ENCODE data around the gene FBXO21.

DNA sequence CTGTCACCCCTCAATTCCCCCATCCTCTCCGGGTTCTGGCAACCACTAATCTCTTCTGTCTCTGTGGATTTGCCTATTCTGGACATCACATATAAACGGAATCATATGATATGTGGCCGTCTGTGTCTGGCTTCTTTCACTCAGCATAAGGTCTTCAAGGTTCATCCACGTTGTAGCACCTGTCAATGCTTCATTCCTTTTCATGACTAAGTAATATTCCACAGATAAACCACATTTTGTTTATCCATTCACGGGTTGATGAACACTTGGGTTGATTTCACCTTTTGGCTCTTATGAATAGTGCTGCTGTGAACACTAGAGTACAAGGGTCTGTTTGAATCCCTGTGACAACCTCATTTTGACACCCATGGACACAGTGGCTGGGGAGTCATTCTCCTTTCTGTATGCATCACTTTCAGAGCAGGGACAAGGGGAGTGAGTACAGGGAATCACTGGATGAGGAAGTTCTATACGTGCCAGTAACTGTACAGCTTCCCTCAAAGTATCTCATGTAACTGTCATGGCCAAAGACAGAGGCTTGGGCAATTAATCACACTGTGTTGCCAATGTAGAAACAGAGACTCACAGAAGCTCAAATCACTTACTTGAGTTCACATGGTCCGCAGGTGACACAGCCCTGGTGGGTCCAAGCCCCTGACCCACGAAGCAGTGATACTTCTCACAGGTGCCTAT, 80.2 kb downstream of the FBXO21 start:
- no peak for TF ChIP-seq CTCF (IDR thresholded peaks at IDR 0.05)
- no peak for TF ChIP-seq POLR2A (IDR thresholded peaks at IDR 0.05)
- no peak for TF ChIP-seq POLR2AphosphoS5 (IDR thresholded peaks at IDR 0.05)
